Measurements from ENCODE around the gene SHKBP1.

SHKBP1 gene

DNA sequence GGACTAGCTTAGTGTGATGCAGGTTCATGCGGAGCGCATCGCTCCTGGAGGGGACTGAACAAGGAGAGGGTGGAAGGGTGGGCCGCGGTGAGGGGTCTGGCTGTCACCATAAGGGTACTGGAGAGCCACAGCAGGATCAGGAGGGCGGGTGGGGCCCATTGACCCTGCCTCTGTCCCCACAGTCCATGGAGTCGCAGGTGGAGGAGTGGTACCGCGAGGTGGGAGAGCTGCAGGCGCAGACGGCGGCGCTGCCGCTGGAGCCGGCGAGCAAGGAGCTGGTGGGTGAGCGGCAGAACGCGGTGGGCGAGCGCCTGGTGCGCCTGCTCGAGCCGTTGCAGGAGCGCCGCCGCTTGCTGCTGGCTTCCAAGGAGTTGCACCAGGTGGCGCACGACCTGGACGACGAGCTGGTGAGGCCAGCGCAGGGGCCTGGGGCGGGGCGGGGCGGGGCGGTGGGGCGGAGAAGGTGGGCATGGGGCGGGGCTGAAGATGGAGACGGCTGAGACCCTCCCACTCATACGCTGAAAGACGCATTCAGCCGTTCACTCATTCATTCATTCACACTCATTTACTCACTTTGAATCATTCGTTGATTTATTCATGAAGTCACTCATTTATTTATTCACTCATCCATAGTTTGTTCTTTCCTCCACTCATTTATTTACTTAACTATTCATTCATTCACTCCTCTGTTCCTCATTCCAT lies 27.5 kb upstream of the SHKBP1 start:
- TF ChIP-seq, protein P1, sequence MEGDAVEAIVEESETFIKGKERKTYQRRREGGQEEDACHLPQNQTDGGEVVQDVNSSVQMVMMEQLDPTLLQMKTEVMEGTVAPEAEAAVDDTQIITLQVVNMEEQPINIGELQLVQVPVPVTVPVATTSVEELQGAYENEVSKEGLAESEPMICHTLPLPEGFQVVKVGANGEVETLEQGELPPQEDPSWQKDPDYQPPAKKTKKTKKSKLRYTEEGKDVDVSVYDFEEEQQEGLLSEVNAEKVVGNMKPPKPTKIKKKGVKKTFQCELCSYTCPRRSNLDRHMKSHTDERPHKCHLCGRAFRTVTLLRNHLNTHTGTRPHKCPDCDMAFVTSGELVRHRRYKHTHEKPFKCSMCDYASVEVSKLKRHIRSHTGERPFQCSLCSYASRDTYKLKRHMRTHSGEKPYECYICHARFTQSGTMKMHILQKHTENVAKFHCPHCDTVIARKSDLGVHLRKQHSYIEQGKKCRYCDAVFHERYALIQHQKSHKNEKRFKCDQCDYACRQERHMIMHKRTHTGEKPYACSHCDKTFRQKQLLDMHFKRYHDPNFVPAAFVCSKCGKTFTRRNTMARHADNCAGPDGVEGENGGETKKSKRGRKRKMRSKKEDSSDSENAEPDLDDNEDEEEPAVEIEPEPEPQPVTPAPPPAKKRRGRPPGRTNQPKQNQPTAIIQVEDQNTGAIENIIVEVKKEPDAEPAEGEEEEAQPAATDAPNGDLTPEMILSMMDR (IDR thresholded peaks at IDR 0.05; ENCODE audit: low read length, missing control alignments) = peak; percentile 26
- DNase-seq (ENCODE audit: low read depth) = peak; percentile 53
- no peak overlapping the region for H3K4me3 ChIP-seq (replicated peaks; ENCODE audit: low read depth, low read length)

DNA sequence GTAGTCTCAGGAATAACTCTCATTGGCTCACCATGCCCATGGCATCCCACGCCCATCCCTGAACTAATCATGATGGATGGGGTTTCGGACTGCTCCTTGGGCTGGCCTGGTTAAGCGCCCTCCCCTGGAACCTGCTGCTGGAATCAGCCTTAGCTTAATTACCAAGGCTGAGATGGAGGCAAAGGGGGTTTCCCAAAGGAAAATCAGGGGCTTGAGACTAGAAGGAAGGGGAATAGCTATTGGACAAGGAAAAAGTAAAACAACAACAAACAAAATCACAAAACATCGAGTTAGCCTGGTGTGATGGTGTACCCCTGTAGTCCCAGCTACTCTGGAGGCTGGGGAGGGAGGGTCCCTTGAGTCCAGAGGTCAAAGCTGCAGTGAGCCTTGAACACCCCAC lies 25.7 kb upstream of the SHKBP1 start:
- H3K4me3 ChIP-seq (replicated peaks; ENCODE audit: low read depth, low read length) = no peak overlapping the region
- no peak for DNase-seq (ENCODE audit: low read depth)
- TF ChIP-seq, protein P1 (IDR thresholded peaks at IDR 0.05; ENCODE audit: low read length, missing control alignments) = no peak

DNA sequence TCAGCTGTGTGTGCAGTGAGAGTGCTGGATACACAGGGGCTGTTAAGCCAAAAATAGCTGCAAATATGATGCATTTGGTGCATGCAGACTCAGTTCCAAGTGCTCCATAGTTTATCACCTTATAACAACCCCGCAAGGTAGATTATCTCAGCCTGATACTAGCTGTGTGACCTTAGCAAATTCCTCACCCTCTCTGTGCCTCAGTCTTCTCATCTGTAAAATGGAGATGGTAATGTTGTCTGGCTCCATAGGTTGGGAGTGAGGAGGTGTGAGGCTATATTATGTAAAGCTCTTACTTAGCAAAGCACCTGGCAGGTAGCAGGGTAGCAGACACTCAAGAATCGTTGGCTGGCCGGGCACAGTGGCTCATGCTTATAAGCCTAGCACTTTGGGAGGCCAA lies 23.8 kb upstream of the SHKBP1 start:
- DNase-seq (ENCODE audit: low read depth) = no peak
- no peak overlapping the region for H3K4me3 ChIP-seq (replicated peaks; ENCODE audit: low read depth, low read length)
- TF ChIP-seq, protein P1 (IDR thresholded peaks at IDR 0.05; ENCODE audit: low read length, missing control alignments) = no peak

DNA sequence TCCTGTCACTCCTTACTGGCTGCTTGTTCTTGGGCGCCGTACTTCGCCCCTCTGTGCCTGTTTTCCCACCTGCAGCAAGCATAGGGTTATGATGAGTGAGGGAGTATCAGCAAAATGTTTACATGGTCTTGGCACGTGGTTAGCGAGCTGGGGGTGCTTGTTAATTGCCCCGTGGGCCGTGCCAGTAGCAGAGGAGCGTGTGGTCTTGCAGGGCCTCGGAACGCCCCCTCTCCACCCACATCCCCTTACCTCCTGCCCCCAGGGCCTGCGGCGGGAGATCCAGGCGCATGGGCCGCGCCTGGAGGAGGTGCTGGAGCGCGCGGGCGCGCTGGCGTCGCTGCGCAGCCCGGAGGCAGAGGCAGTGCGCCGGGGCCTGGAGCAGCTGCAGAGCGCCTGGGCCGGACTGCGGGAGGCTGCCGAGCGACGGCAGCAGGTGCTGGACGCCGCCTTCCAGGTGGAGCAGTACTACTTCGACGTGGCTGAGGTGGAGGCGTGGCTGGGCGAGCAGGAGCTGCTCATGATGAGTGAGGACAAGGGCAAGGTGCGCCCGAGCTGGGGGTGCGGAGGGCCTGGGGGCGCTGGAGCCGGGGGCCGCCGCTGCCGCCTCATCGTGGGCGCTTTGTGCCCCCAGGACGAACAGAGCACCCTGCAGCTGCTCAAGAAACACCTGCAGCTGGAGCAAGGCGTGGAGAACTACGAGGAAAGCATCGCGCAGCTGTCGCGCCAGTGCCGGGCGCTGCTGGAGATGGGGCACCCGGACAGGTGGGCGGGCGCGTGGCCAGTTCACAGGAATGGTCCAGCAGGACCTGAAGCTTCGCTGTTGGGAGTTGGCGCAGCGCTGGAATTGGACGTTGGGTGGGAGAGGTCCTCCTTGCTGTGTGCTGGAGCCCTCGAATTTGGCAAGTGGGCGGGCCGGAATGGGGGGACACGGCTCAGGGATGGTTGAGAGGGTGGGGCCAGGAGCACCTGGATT lies 22.5 kb upstream of the SHKBP1 start:
- no peak overlapping the region for H3K4me3 ChIP-seq (replicated peaks; ENCODE audit: low read depth, low read length)
- DNase-seq (ENCODE audit: low read depth) = no peak
- TF ChIP-seq, protein P1 (IDR thresholded peaks at IDR 0.05; ENCODE audit: low read length, missing control alignments) = no peak

DNA sequence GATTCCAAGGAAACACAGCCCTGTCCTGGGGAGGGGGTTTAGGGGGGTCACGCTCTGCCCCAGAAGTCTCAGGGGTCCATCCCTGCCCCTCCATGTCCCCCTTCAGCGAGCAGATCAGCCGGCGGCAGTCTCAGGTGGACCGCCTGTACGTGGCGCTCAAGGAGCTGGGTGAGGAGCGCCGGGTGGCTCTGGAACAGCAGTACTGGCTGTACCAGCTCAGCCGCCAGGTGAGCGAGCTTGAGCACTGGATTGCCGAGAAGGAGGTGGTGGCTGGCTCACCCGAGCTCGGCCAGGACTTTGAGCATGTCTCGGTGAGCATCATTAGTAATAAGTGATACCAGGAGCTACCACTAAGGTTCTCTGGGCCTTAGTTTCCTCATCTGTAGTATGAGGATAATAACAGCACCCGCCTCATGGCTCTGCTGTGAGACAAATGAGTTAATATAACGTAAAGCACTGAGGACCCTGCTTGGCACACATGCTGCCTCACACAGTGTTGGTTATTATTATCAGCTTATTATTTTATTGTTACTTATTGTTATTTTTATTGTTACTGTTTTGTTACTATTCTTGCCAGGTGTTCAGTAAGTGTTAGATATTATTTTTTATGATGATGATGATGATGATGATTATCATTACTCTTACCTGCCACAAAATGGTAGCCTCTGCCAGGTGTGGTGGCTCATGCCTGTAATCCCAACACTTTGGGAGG lies 20.5 kb upstream of the SHKBP1 start:
- no peak for DNase-seq (ENCODE audit: low read depth)
- TF ChIP-seq, protein P1 (IDR thresholded peaks at IDR 0.05; ENCODE audit: low read length, missing control alignments) = no peak

DNA sequence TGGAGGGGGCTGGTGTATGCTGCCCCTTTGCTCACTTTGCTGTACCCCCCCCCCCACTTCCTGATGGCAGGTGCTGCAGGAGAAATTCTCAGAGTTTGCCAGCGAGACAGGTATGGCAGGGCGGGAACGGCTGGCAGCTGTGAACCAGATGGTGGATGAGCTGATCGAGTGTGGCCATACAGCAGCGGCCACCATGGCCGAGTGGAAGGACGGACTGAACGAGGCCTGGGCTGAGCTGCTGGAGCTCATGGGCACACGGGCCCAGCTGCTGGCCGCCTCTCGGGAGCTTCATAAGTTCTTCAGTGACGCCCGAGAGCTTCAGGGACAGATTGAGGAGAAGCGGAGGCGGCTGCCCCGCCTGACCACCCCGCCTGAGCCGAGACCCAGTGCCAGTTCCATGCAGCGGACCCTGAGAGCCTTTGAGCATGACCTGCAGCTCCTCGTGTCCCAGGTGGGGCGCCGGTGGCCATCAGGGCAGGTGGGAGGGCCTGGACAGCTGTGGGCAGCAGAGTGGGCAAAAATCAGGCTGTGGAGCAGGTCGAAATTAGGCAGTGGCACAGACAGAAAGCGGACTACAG lies 19.6 kb upstream of the SHKBP1 start:
- no peak for DNase-seq (ENCODE audit: low read depth)
- TF ChIP-seq, protein P1 (IDR thresholded peaks at IDR 0.05; ENCODE audit: low read length, missing control alignments) = no peak
- H3K4me3 ChIP-seq (replicated peaks; ENCODE audit: low read depth, low read length) = no peak overlapping the region

More for the DNA sequence above, 20.5 kb upstream of the SHKBP1 start:
- no peak overlapping the region for H3K4me3 ChIP-seq (replicated peaks; ENCODE audit: low read depth, low read length)
